Neutrophil (primary cell): Measurements from ENCODE around the gene SELENOW.
"Not testable (repeated sequence)": the region's sequence is repeated elsewhere in the genome, so short reads cannot be mapped to it uniquely, and the experiment has no call there.

Experiments used
- H3K27ac ChIP-seq: fragments of 200-600 bp; sonication (generic); 2 replicates; pipeline ENCODE4 v1.5.1; 2016; ENCODE audit warnings: mild to moderate bottlenecking, moderate library complexity
- H3K27me3 ChIP-seq: fragments of 200-600 bp; sonication (generic); 2 replicates; pipeline ENCODE4 v1.6.0; 2016; ENCODE audit warnings: mild to moderate bottlenecking
- H3K36me3 ChIP-seq: fragments of 200-600 bp; sonication (generic); 2 replicates; pipeline ENCODE4 v1.5.1; 2017
- H3K4me1 ChIP-seq, 2 experiments: fragments of 200-600 bp in 1 of 2; sonication (generic) in 1 of 2; 1 replicate in 1 of 2; 2 replicates in 1 of 2; pipeline versions ENCODE4 v1.5.1 to v1.6.1; 2013 to 2016; ENCODE audit warnings: low read depth in 1 of 2, low read length in 1 of 2, mild to moderate bottlenecking in 1 of 2, moderate library complexity in 1 of 2; ENCODE audit not compliant: control insufficient read depth in 1 of 2, insufficient read depth in 1 of 2
- H3K4me3 ChIP-seq, 2 experiments: fragments of 200-600 bp in 1 of 2; sonication (generic) in 1 of 2; 1 replicate in 1 of 2; 2 replicates in 1 of 2; pipeline ENCODE4 v1.5.1; 2013 to 2016; ENCODE audit warnings: low read depth in 1 of 2, low read length in 1 of 2, mild to moderate bottlenecking in 1 of 2, moderate library complexity in 1 of 2
- H3K9me3 ChIP-seq: fragments of 200-600 bp; sonication (generic); 2 replicates; pipeline ENCODE4 v1.5.1; 2016
- TF ChIP-seq, protein P1 (sequence below): fragments of 200-600 bp; sonication (generic); IDR thresholded peaks from 2 replicates; pipeline ENCODE4 v1.5.1; 2016; ENCODE audit warnings: antibody characterized with exemption

SELENOW gene

DNA sequence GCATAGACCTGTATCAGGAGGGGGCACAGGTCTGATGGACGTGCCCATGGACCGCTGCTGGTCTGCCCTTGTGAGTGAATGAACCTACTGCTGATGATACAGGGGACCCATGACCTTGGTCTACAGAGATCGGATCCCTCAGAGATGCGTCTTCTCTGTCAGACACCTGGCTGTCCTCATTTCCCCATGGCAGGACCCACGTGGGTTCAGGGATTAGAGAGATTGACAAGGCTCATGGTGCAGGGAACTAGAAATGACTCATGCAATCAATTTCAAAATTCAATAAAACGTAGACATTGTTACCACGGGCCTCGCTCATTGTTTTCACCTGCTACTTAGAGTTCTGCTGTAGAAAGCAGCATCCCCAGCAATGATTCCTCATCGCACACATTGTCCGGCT is 26.8 kb downstream of the SELENOW start:
- Histone ChIP-seq H3K27me3 (peaks cover 4% of the 10 kb centered on the region), H3K36me3 (no peaks in the 10 kb centered on the region), H3K27ac (no peak overlapping the region), H3K9me3 (no peaks in the 10 kb centered on the region), H3K4me1 (no peaks in the 10 kb centered on the region), H3K4me3 (no peak overlapping the region)
- TF ChIP-seq, protein P1, sequence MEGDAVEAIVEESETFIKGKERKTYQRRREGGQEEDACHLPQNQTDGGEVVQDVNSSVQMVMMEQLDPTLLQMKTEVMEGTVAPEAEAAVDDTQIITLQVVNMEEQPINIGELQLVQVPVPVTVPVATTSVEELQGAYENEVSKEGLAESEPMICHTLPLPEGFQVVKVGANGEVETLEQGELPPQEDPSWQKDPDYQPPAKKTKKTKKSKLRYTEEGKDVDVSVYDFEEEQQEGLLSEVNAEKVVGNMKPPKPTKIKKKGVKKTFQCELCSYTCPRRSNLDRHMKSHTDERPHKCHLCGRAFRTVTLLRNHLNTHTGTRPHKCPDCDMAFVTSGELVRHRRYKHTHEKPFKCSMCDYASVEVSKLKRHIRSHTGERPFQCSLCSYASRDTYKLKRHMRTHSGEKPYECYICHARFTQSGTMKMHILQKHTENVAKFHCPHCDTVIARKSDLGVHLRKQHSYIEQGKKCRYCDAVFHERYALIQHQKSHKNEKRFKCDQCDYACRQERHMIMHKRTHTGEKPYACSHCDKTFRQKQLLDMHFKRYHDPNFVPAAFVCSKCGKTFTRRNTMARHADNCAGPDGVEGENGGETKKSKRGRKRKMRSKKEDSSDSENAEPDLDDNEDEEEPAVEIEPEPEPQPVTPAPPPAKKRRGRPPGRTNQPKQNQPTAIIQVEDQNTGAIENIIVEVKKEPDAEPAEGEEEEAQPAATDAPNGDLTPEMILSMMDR, result no peak

DNA sequence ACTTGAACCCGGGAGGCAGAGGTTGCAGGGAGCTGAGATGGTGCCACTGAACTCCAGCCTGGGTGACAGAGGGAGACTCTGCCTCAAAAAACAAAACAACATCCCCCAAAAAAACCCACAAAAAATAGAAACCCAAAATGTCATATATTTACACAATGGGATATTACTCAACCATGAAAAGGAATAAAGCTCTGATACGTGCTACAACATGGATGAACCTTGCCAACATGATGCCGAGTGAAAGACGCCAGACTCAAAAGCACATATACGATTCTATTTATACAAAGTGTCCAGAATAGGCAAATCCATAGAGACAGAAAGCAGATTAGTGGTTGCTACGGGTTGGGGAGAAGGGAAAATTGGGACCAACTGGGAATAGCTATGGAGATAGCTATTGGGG is 27.9 kb downstream of the SELENOW start:
- Histone ChIP-seq H3K4me3 (no peak overlapping the region), H3K9me3 (no peaks in the 10 kb centered on the region), H3K27ac (no peak overlapping the region), H3K4me1 (no peaks in the 10 kb centered on the region), H3K27me3 (peaks cover 4% of the 10 kb centered on the region), H3K36me3 (no peaks in the 10 kb centered on the region)
- TF ChIP-seq, protein P1, result no peak

DNA sequence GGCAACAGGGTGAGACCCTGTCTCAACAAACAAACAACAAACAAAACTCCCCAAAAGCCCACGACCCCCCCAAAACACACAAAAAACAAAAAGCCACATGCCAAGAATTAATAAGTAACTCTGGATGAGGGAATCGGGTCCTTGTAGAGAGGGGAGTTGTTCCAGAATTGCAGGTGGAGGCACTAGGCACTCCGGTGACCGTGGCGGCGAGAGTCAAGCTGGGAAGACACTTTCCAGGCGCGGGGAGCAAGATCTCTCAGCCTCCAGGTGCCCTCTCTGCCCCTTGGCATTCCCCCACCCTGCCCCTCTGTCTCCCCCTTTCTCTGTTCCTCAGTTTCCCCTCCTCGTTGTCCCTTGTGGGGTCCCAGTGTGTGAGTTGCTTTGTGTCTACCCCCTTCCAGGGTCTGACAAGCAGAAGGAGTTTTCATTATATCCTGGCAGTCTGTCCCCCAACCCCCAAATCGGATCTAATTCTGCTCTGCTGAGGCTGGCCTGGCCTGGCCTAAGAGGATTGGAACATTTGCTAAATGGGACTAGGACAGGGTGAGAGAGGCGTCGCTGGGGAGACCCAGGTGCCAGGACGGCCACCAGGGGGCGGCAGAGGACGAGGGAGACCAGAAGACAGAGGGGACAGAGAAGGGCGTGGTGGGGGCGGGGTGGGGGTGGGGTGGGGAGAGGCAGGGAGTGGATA is 34.9 kb downstream of the SELENOW start:
- Histone ChIP-seq H3K27ac (no peak overlapping the region), H3K4me3 (no peak overlapping the region), H3K36me3 (no peaks in the 10 kb centered on the region), H3K9me3 (no peaks in the 10 kb centered on the region), H3K4me1 (no peaks in the 10 kb centered on the region), H3K27me3 (peaks cover 7% of the 10 kb centered on the region)
- TF ChIP-seq, protein P1, result peak; percentile 67

DNA sequence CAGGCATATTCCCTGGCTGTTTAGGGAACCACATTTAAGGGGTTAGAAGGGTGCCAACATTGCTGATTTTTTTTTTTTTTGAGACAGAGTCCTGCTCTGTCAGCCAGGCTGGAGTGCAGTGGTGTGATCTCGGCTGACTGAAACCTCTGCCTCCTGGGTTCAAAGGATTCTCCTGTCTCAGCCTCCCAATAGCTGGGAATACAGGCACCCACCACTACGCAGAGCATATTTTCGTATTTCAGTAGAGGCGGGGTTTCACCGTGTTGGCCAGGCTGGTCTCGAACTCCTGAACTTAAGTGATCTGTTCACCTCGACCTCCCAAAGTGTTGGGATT is 35.5 kb downstream of the SELENOW start:
- TF ChIP-seq, protein P1, result no peak
- Histone ChIP-seq H3K27me3 (peaks cover 12% of the 10 kb centered on the region), H3K27ac (no peak overlapping the region), H3K4me1 (no peaks in the 10 kb centered on the region), H3K36me3 (no peaks in the 10 kb centered on the region), H3K4me3 (no peak overlapping the region), H3K9me3 (no peaks in the 10 kb centered on the region)

DNA sequence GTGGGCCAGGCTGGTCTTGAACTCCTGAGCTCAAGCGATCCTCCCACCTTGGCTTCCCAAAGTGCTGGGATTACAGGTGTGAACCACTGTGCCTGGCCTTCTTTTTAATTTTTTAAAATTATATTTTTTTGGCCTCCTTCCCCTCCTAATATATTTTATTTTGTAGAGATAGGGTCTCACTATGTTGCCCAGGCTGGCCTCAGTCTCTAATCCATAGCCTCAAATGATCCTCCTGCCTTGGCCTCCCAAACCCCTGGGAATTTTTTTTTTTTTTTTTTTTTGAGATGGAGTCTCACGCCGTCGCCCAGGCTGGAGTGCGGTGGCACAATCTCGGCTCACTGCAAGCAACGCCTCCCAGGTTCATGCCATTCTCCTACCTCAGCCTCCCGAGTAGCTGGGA is 37.8 kb downstream of the SELENOW start:
- H3K27ac ChIP-seq, H3K4me1 ChIP-seq: not testable (repeated sequence)

DNA sequence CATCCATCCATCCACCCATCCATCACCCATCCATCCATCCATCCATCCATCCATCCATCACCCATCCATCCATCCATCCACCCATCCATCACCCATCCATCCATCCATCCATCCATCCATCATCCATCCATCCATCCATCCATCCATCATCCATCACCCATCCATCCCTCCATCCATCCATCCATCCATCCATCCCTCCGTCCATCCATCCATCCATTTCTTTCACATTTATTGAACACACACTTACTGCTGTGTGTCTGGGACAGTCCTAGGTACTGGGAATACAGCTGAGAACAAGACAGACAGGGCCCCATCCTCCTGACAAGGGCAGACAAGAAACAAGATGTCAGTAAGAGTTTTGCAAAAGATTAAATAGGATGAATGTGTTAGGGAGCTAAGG is 39.7 kb downstream of the SELENOW start:
- not testable (repeated sequence) for H3K36me3 ChIP-seq, H3K9me3 ChIP-seq, H3K4me1 ChIP-seq, H3K4me3 ChIP-seq, H3K27ac ChIP-seq
- H3K27me3 ChIP-seq, result peaks cover 38% of the 10 kb centered on the region

More for the DNA sequence above, 37.8 kb downstream of the SELENOW start:
- H3K36me3 ChIP-seq, H3K4me3 ChIP-seq, H3K9me3 ChIP-seq: not testable (repeated sequence)
- peaks cover 29% of the 10 kb centered on the region for H3K27me3 ChIP-seq

DNA sequence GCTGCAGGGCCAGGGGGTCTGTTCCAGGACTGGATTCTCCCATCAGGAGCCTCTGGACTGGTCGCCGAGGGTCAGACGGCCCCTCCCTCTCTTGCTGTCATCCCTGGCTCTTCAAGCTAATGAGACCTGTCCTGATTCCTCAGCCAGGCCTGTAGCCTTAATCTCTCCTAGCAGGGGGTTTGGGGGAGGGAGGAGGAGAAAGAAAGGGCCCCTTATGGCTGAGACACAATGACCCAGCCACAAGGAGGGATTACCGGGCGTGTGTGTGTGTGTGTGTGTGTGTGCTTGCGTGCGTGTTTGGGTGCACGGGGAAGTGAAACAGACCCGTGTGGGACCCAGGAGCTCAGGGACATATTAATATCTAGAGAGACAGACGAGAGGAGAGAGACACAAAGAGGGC is 41.4 kb downstream of the SELENOW start:
- Histone ChIP-seq H3K9me3 (no peaks in the 10 kb centered on the region), H3K27me3 (peaks cover 38% of the 10 kb centered on the region), H3K36me3 (no peaks in the 10 kb centered on the region), H3K4me3 (no peak overlapping the region), H3K4me1 (no peaks in the 10 kb centered on the region), H3K27ac (no peak overlapping the region)
- TF ChIP-seq, protein P1, result no peak
